Common myeloid progenitor, CD34-positive (primary cell): Measurements from ENCODE around the gene AZGP1.
A peak's percentile ranks its signal among the peaks of the same experiment; 100 is the strongest.

Experiments used
- CTCF ChIA-PET: fragments of 350-600 bp; sonication (Branson Sonifier 250); formaldehyde crosslinking; loops from one replicate; lab custom pipeline; 2021; ENCODE audit warnings: antibody characterized with exemption; lab: Charles Lee
- POLR2A ChIA-PET: fragments of 350-600 bp; sonication (Branson Sonifier 250); formaldehyde crosslinking; loops from one replicate; lab custom pipeline; 2021; ENCODE audit warnings: antibody characterized with exemption; lab: Charles Lee
- DNase-seq, 3 donors: peaks; one replicate each; pipeline versions ENCODE4 v3.0.0 to v3.0.0-alpha.2; 2013
- H3K27ac ChIP-seq, 2 experiments: 1 replicate in 1 of 2; 2 replicates in 1 of 2; pipeline ENCODE4 v1.7.0; 2013; ENCODE audit warnings: inconsistent platforms in 2 of 2, low read length in 2 of 2, mild to moderate bottlenecking in 2 of 2, low read depth in 1 of 2, moderate library complexity in 1 of 2; ENCODE audit not compliant: severe bottlenecking in 2 of 2, insufficient read depth in 1 of 2, poor library complexity in 1 of 2
- H3K27me3 ChIP-seq, 5 experiments: replicated peaks in 2 of 5; 1 replicate in 3 of 5; 2 replicates in 2 of 5; pipeline versions ENCODE4 v1.6.1 to v1.7.0; 2013; ENCODE audit warnings: low read length in 4 of 5, mild to moderate bottlenecking in 2 of 5, moderate library complexity in 2 of 5, inconsistent platforms in 1 of 5; ENCODE audit not compliant: insufficient read depth in 5 of 5, control insufficient read depth in 4 of 5
- H3K36me3 ChIP-seq, 4 experiments: 1 replicate in 2 of 4; 2 replicates in 2 of 4; pipeline versions ENCODE4 v1.6.1 to v1.7.0; 2013; ENCODE audit warnings: low read length in 3 of 4, control low read depth in 1 of 4, mild to moderate bottlenecking in 1 of 4; ENCODE audit not compliant: control insufficient read depth in 4 of 4, insufficient read depth in 4 of 4
- H3K4me1 ChIP-seq, 4 experiments: 1 replicate in 3 of 4; 2 replicates in 1 of 4; pipeline versions ENCODE4 v1.6.1 to v1.7.1; 2013; ENCODE audit warnings: low read length in 3 of 4, mild to moderate bottlenecking in 3 of 4, control low read depth in 1 of 4, inconsistent platforms in 1 of 4, moderate library complexity in 1 of 4; ENCODE audit not compliant: control insufficient read depth in 4 of 4, insufficient read depth in 4 of 4; ENCODE audit errors: control extremely low read depth in 1 of 4
- H3K4me3 ChIP-seq, 7 experiments: 1 replicate in 4 of 7; 2 replicates in 3 of 7; pipeline versions ENCODE4 v1.5.1 to v1.7.0; 2013; ENCODE audit warnings: mild to moderate bottlenecking in 7 of 7, low read length in 6 of 7, moderate library complexity in 6 of 7, inconsistent platforms in 2 of 7, low read depth in 2 of 7, control low read depth in 1 of 7; ENCODE audit not compliant: insufficient read depth in 4 of 7, control insufficient read depth in 1 of 7; ENCODE audit errors: extremely low read depth in 1 of 7
- H3K9me3 ChIP-seq, 5 experiments: 1 replicate in 4 of 5; 2 replicates in 1 of 5; pipeline versions ENCODE4 v1.6.1 to v1.7.1; 2013; ENCODE audit warnings: low read length in 4 of 5, mild to moderate bottlenecking in 2 of 5, inconsistent platforms in 1 of 5, low read depth in 1 of 5, moderate library complexity in 1 of 5; ENCODE audit not compliant: control insufficient read depth in 4 of 5, insufficient read depth in 2 of 5; ENCODE audit errors: control extremely low read depth in 1 of 5
- WGBS: methylation state at CpG from one replicate; pipeline ENCODE4 v1.1.5; 2013; ENCODE audit not compliant: insufficient coverage; 5-methylcytosine and 5-hydroxymethylcytosine counted together

Gene AZGP1

GRCh38 chr7:100003711-100004661 lies 28.2 kb upstream of the AZGP1 start:
- peak overlapping the region in 3 of 7 experiments; percentile 17 to 38 (median 29) for H3K4me3 ChIP-seq
- ChIA-PET POLR2A (interaction anchor here (0.7 to 1.8 kb wide), 4 partner anchors 9 to 1231 kb away, joined by 4 to 14 read pairs (median 4); partner anchors contain the start of gene ZKSCAN1), CTCF (interaction anchor here (0.6 to 2.5 kb wide), 8 partner anchors 8 to 149 kb away, joined by 3 to 9 read pairs (median 5); no protein-coding TSS in a partner anchor)
- no peaks in the 10 kb centered on the region for H3K9me3 ChIP-seq
- no peaks in the 10 kb centered on the region for H3K27me3 ChIP-seq
- H3K27ac ChIP-seq = peak overlapping the region; percentile 59 to 78
- 83% methylated on average over 1 of the region's 14 CpGs for WGBS
- H3K4me1 ChIP-seq = peaks cover 3 to 24% (median 18%) of the 10 kb centered on the region in 4 experiments
- H3K36me3 ChIP-seq = no peaks in the 10 kb centered on the region
- DNase-seq = peak in 2 of 3 donors; percentile 65 to 78

- Histone ChIP-seq H3K4me1 (peaks cover 3 to 36% (median 30%) of the 10 kb centered on the region in 4 experiments), H3K27ac (no peak overlapping the region), H3K27me3 (no peaks in the 10 kb centered on the region), H3K36me3 (no peaks in the 10 kb centered on the region), H3K9me3 (no peaks in the 10 kb centered on the region), H3K4me3 (no peak overlapping the region)
- ChIA-PET POLR2A (no interaction called here), CTCF (interaction anchor here (1.0 to 1.2 kb wide), 3 partner anchors 10 to 44 kb away, joined by 3 to 5 read pairs (median 3); no protein-coding TSS in a partner anchor)
- 97% methylated on average over 13 of the region's 13 CpGs for WGBS
- DNase-seq = no peak
These were observed 24.4 kb upstream of the AZGP1 start for GRCh38 chr7:100000239-100000638.

- Histone ChIP-seq H3K27me3 (no peaks in the 10 kb centered on the region), H3K36me3 (no peaks in the 10 kb centered on the region), H3K4me1 (peaks cover 0 to 27% (median 13%) of the 10 kb centered on the region in 4 experiments), H3K4me3 (peak overlapping the region; percentile 39 to 80 (median 66)), H3K9me3 (no peaks in the 10 kb centered on the region), H3K27ac (peak overlapping the region; percentile 68 to 82)
- ChIA-PET POLR2A (interaction anchor here (0.5 to 1.3 kb wide), 4 partner anchors 17 to 168 kb away, joined by 3 to 5 read pairs (median 4); partner anchors contain the start of gene ZKSCAN1), CTCF (interaction anchor here (0.8 to 14.2 kb wide), 7 partner anchors 10 to 80 kb away, joined by 3 to 258 read pairs (median 4); partner anchors contain the start of genes TRIM4, ZKSCAN1 and ZSCAN21)
- DNase-seq = peak; percentile 82 to 93 (median 92)
- 8% methylated on average over 13 of the region's 35 CpGs for WGBS
These were observed 21.8 kb upstream of the AZGP1 start for GRCh38 chr7:99997545-99998137.

- H3K4me1 ChIP-seq = peaks cover 0 to 32% (median 14%) of the 10 kb centered on the region in 4 experiments
- 65% methylated on average over 15 of the region's 15 CpGs for WGBS
- H3K27ac ChIP-seq = peak overlapping the region; percentile 68 to 82
- H3K4me3 ChIP-seq = peak overlapping the region; percentile 39 to 80 (median 66)
- no peaks in the 10 kb centered on the region for H3K27me3 ChIP-seq
- no peaks in the 10 kb centered on the region for H3K36me3 ChIP-seq
- no peaks in the 10 kb centered on the region for H3K9me3 ChIP-seq
- POLR2A ChIA-PET = interaction anchor here (0.6 to 1.3 kb wide), 3 partner anchors 18 to 189 kb away, joined by 3 to 8 read pairs (median 5); partner anchors contain the start of gene ZKSCAN1
- CTCF ChIA-PET = interaction anchor here (0.8 to 14.2 kb wide), 9 partner anchors 10 to 79 kb away, joined by 3 to 258 read pairs (median 4); partner anchors contain the start of genes TRIM4, ZKSCAN1 and ZSCAN21
- DNase-seq = no peak
These were observed 21.1 kb upstream of the AZGP1 start for GRCh38 chr7:99996755-99997544.

GRCh38 chr7:99994819-99995218 lies 19.0 kb upstream of the AZGP1 start:
- WGBS = 88% methylated on average over 5 of the region's 8 CpGs
- CTCF ChIA-PET = interaction anchor here (0.6 to 14.2 kb wide), 14 partner anchors 10 to 596 kb away, joined by 3 to 258 read pairs (median 6); partner anchors contain the start of genes TRIM4, ZKSCAN1 and ZSCAN21
- POLR2A ChIA-PET = interaction anchor here (1.5 to 1.8 kb wide), 2 partner anchors 21 to 59 kb away, joined by 4 to 8 read pairs; partner anchors contain the start of gene ZKSCAN1

More at GRCh38 chr7:99994819-99995218, 19.0 kb upstream of the AZGP1 start:
- Histone ChIP-seq H3K27ac (no peak overlapping the region), H3K4me1 (peaks cover 0 to 32% (median 16%) of the 10 kb centered on the region in 4 experiments), H3K4me3 (no peak overlapping the region), H3K9me3 (no peaks in the 10 kb centered on the region), H3K36me3 (no peaks in the 10 kb centered on the region), H3K27me3 (no peaks in the 10 kb centered on the region)
- no peak for DNase-seq
